IMR-90 (cell line): ENCODE results near the gene PLCB4. TPM values are rescaled to one million over a fixed set of nuclear protein-coding genes. Genes with fewer than 3 reads are reported as not detected.

ENCODE experiments used
- ATAC-seq: fragments of 200-7000 bp; cut with Tn5 transposase; 2 replicates; pipeline ENCODE4 v1.9.1; 2020; ENCODE audit warnings: low read depth, mild to moderate bottlenecking, moderate library complexity
- BruUV-seq: library from RNA; stranded (reverse); fragments of 400-500 nt; replicated peaks from 2 replicates; lab custom pipeline; 2021; lab: Mats Ljungman, UMichigan
- CTCF ChIA-PET: fragments of 300-600 bp; formaldehyde crosslinking; extraction: SDS; loops from one replicate; lab custom pipeline; 2021; ENCODE audit warnings: antibody characterized with exemption; lab: Yijun Ruan, JAX
- POLR2A ChIA-PET: fragments of 300-600 bp; sonication (Branson Sonifier 250); formaldehyde crosslinking; loops from one replicate; lab custom pipeline; 2022; ENCODE audit warnings: antibody characterized with exemption; ENCODE audit not compliant: unreplicated experiment; lab: Charles Lee
- DNase-seq: peaks from one replicate; pipeline ENCODE4 v3.0.0; 2013
- H2AFZ ChIP-seq: replicated peaks from 2 replicates; pipeline ENCODE3; 2013; ENCODE audit warnings: low read length, mild to moderate bottlenecking; ENCODE audit not compliant: poor library complexity
- H2AK5ac ChIP-seq: 2 replicates; pipeline ENCODE4 v1.6.1; 2013; ENCODE audit warnings: low read depth, low read length, inconsistent platforms
- H2AK9ac ChIP-seq: replicated peaks from 2 replicates; pipeline ENCODE3; 2013; ENCODE audit warnings: mild to moderate bottlenecking, low read depth, low read length, moderate library complexity; ENCODE audit not compliant: poor library complexity
- H2BK120ac ChIP-seq: 2 replicates; pipeline ENCODE4 v1.6.1; 2013; ENCODE audit warnings: low read depth, low read length, inconsistent platforms
- H2BK15ac ChIP-seq: 3 replicates; pipeline ENCODE4 v1.6.1; 2013; ENCODE audit warnings: low read depth, low read length, inconsistent platforms
- H2BK20ac ChIP-seq: 2 replicates; pipeline ENCODE4 v1.6.1; 2013; ENCODE audit warnings: low read depth, mild to moderate bottlenecking, inconsistent platforms, low read length, moderate library complexity
- H2BK5ac ChIP-seq: 2 replicates; pipeline ENCODE4 v1.6.1; 2013; ENCODE audit warnings: mild to moderate bottlenecking, low read depth, low read length, inconsistent platforms; ENCODE audit not compliant: poor library complexity, severe bottlenecking
- H3K14ac ChIP-seq: replicated peaks from 2 replicates; pipeline ENCODE4 v1.6.1; 2013; ENCODE audit warnings: low read depth, low read length, inconsistent platforms
- H3K18ac ChIP-seq: 2 replicates; pipeline ENCODE4 v1.6.1; 2013; ENCODE audit warnings: low read depth, low read length, control low read depth
- H3K23ac ChIP-seq: 2 replicates; pipeline ENCODE4 v1.6.1; 2013; ENCODE audit warnings: low read depth, low read length, inconsistent platforms
- H3K27ac ChIP-seq: 2 replicates; pipeline ENCODE4 v1.5.1; 2013; ENCODE audit warnings: mild to moderate bottlenecking, control low read depth, low read length; ENCODE audit not compliant: insufficient read depth
- H3K27me3 ChIP-seq: 2 replicates; pipeline ENCODE4 v1.6.1; 2013; ENCODE audit warnings: low read length; ENCODE audit not compliant: control insufficient read depth, insufficient read depth
- H3K36me3 ChIP-seq: 2 replicates; pipeline ENCODE4 v1.6.1; 2013; ENCODE audit warnings: low read length, mixed read lengths; ENCODE audit not compliant: control insufficient read depth, insufficient read depth
- H3K4ac ChIP-seq: 2 replicates; pipeline ENCODE4 v1.6.1; 2013; ENCODE audit warnings: low read depth, low read length, inconsistent platforms
- H3K4me1 ChIP-seq: 2 replicates; pipeline ENCODE4 v1.6.1; 2013; ENCODE audit warnings: low read length, mixed read lengths; ENCODE audit not compliant: control insufficient read depth, insufficient read depth
- H3K4me2 ChIP-seq: 2 replicates; pipeline ENCODE4 v1.6.1; 2013; ENCODE audit warnings: low read depth, mild to moderate bottlenecking, control low read depth, low read length, moderate library complexity
- H3K4me3 ChIP-seq: 2 replicates; pipeline ENCODE4 v1.5.1; 2013; ENCODE audit warnings: low read depth, mild to moderate bottlenecking, control low read depth, low read length, moderate library complexity; ENCODE audit not compliant: insufficient read depth
- H3K56ac ChIP-seq: 2 replicates; pipeline ENCODE4 v1.6.1; 2013; ENCODE audit warnings: low read length, inconsistent platforms; ENCODE audit not compliant: insufficient read depth; ENCODE audit errors: extremely low read depth
- H3K79me1 ChIP-seq, 2 experiments: 2 replicates each; pipeline ENCODE4 v1.6.1; 2013; ENCODE audit warnings: low read length in 2 of 2, inconsistent platforms in 1 of 2, low read depth in 1 of 2
- H3K9ac ChIP-seq: 2 replicates; pipeline ENCODE4 v1.6.1; 2013; ENCODE audit warnings: low read depth, low read length, control low read depth
- H3K9me1 ChIP-seq: 2 replicates; pipeline ENCODE4 v1.6.1; 2013; ENCODE audit warnings: low read length, inconsistent platforms; ENCODE audit not compliant: insufficient read depth
- H3K9me3 ChIP-seq: 2 replicates; pipeline ENCODE4 v1.6.1; 2013; ENCODE audit warnings: low read length; ENCODE audit not compliant: control insufficient read depth, insufficient read depth
- H4K20me1 ChIP-seq: 2 replicates; pipeline ENCODE4 v1.6.1; 2013; ENCODE audit warnings: low read length, inconsistent platforms; ENCODE audit not compliant: insufficient read depth
- H4K5ac ChIP-seq: 2 replicates; pipeline ENCODE4 v1.6.1; 2013; ENCODE audit warnings: mild to moderate bottlenecking, low read depth, low read length, control low read depth
- H4K8ac ChIP-seq, 2 experiments: 2 replicates each; pipeline ENCODE4 v1.6.1; 2013; ENCODE audit warnings: low read depth in 2 of 2, low read length in 2 of 2, control low read depth in 1 of 2, inconsistent platforms in 1 of 2
- H4K91ac ChIP-seq: 2 replicates; pipeline ENCODE4 v1.6.1; 2013; ENCODE audit warnings: low read depth, low read length, inconsistent platforms; ENCODE audit not compliant: insufficient read depth
- BHLHE40 ChIP-seq: fragments of 150-350 bp; IDR thresholded peaks from 2 replicates; pipeline ENCODE4 v1.6.1; 2016; ENCODE audit warnings: mild to moderate bottlenecking, low read depth, low read length
- CEBPB ChIP-seq: IDR thresholded peaks from 2 replicates; pipeline ENCODE4 v1.6.1; 2012; ENCODE audit warnings: low read depth, low read length, improper control_type of control experiment
- CHD1 ChIP-seq: IDR thresholded peaks from 2 replicates; pipeline ENCODE4 v1.6.1; 2012; ENCODE audit warnings: low read depth, low read length, improper control_type of control experiment
- ELK1 ChIP-seq: fragments of 150-350 bp; IDR thresholded peaks from 2 replicates; pipeline ENCODE4 v1.6.1; 2016; ENCODE audit warnings: low read depth, mild to moderate bottlenecking, low read length, moderate library complexity, borderline replicate concordance
- FOS ChIP-seq: fragments of 150-350 bp; IDR thresholded peaks from 2 replicates; pipeline ENCODE4 v1.6.1; 2016; ENCODE audit warnings: low read depth, low read length
- MAFK ChIP-seq: IDR thresholded peaks from 2 replicates; pipeline ENCODE4 v1.6.1; 2012; ENCODE audit warnings: low read depth, low read length, improper control_type of control experiment
- MAZ ChIP-seq: IDR thresholded peaks from 2 replicates; pipeline ENCODE4 v1.6.1; 2012; ENCODE audit warnings: low read depth, mild to moderate bottlenecking, low read length, improper control_type of control experiment, moderate library complexity, borderline replicate concordance
- MXI1 ChIP-seq: IDR thresholded peaks from 2 replicates; pipeline ENCODE4 v1.6.1; 2012; ENCODE audit warnings: low read depth, mild to moderate bottlenecking, low read length, moderate library complexity, borderline replicate concordance
- NFE2L2 ChIP-seq: fragments of 150-350 bp; IDR thresholded peaks from 2 replicates; pipeline ENCODE4 v1.6.1; 2016; ENCODE audit warnings: low read depth, mild to moderate bottlenecking, low read length
- POLR2A ChIP-seq: IDR thresholded peaks from 2 replicates; pipeline ENCODE4 v1.6.1; 2012; ENCODE audit warnings: mild to moderate bottlenecking, low read depth, low read length
- RAD21 ChIP-seq: IDR thresholded peaks from 2 replicates; pipeline ENCODE4 v1.6.1; 2012; ENCODE audit warnings: low read length, improper control_type of control experiment
- RCOR1 ChIP-seq: IDR thresholded peaks from 2 replicates; pipeline ENCODE4 v1.6.1; 2012; ENCODE audit warnings: mild to moderate bottlenecking, low read length, improper control_type of control experiment; ENCODE audit not compliant: insufficient replicate concordance
- RFX5 ChIP-seq: IDR thresholded peaks from 2 replicates; pipeline ENCODE4 v1.8.0; 2012; ENCODE audit warnings: low read depth, mild to moderate bottlenecking, low read length, moderate library complexity
- USF2 ChIP-seq: fragments of 150-350 bp; IDR thresholded peaks from 2 replicates; pipeline ENCODE4 v1.6.1; 2017; ENCODE audit warnings: mild to moderate bottlenecking, antibody characterized with exemption, low read length, low read depth
- WGBS, 2 experiments: methylation state at CpG; one replicate each; pipeline versions ENCODE4 v1.1.5 to v1.1.7; 2013; ENCODE audit warnings: missing lambda C conversion rate in 2 of 2; ENCODE audit not compliant: insufficient read length in 1 of 2; ENCODE audit errors: extremely low coverage in 2 of 2; 5-methylcytosine and 5-hydroxymethylcytosine counted together
- dilution Hi-C: fragments of 300-500 bp; cut with HindIII; formaldehyde crosslinking; loops from one replicate; pipeline ENCODE4 v1.14.3; 2018; ENCODE audit warnings: low sequenced_read_pairs; ENCODE audit not compliant: unreplicated experiment
- in situ Hi-C: fragments of 300-500 bp; cut with MboI; formaldehyde crosslinking; loops from 3 replicates; pipeline ENCODE4 v1.14.3; 2019; ENCODE audit warnings: low sequenced_read_pairs, inconsistent platforms, mixed read lengths
- intact Hi-C: fragments of 100-400 bp; cut with micrococcal nuclease; formaldehyde crosslinking; loops from 2 replicates; pipeline ENCODE4 v1.10.0; 2022
- polyA plus RNA-seq, 3 experiments: library from polyadenylated mRNA; depleted of rRNA; stranded (reverse); fragments of >200 nt; gene quantifications; 2 replicates each; pipeline ENCODE4 v1.2.3, GENCODE V29; 2012; ENCODE audit warnings: low replicate concordance in 1 of 3
- total RNA-seq: library from RNA; depleted of rRNA; stranded (reverse); fragments of >200 nt; gene quantifications from 2 replicates; pipeline ENCODE4 v1.2.3, GENCODE V29; 2012
- TF ChIP-seq, protein P1 (sequence below): conservative IDR thresholded peaks from 2 replicates; pipeline ENCODE4 v1.5.1; 2012; ENCODE audit warnings: mild to moderate bottlenecking, low read depth, low read length, improper control_type of control experiment

Gene PLCB4
- total and polyA plus RNA-seq, 2 of the 4 experiments (the other 2 are of a cell fraction), result 12.5 to 24.0 TPM

DNA sequence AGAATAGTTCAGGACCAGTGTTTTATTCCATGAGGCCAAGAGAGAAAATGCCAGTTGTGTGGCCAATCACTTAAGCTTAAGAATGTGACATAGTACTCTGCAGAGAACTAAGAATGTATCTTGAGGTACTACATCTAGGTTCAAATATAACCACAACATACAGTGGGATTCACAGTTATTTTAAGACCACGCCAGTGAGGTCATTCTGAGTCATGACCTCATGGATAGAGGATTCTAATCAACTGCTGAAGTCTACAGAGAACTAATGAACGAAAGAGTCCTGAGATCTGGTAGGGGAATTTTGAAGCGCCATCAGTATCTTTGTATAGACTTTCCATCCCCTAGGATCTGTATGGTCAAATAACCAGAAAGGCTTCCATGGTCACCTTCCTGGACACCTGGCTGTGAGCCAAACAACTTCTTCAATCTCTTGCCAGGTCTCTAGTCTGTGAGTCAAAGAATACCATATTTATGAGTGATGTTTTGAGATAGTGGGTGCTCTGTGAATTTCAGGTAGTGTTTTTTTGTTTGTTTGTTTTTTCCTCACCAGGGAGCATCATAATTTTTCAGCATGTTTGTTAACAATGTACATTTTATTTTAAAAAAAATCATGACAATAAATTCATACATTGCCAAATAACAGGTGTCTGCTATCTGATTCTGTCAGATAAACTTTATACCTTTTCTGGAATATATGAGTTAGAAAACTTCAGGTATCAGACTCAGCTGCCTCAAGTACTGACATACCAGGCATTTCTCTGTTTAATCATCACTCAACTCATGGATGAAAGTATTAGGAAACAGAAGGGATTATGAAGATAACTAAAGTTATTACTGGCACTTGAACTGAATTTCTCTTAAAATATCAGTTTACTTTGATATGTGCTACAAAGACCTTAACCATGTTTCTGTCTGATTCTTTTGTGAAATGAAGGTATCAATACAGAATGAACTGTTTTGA lies 217.9 kb downstream of the PLCB4 start:
- Histone ChIP-seq H3K4me2 (no peak overlapping the region), H4K5ac (no peak overlapping the region), H2AK5ac (no peak overlapping the region), H3K14ac (no peak overlapping the region), H2BK5ac (no peak overlapping the region), H4K91ac (no peak overlapping the region), H2AFZ (no peak overlapping the region), H3K36me3 (no peaks in the 10 kb centered on the region), H3K27me3 (no peaks in the 10 kb centered on the region), H3K4me3 (no peak overlapping the region), H2BK120ac (no peak overlapping the region), H4K20me1 (no peaks in the 10 kb centered on the region), H3K4me1 (no peaks in the 10 kb centered on the region; the same call in none of the 2 replicates), H3K23ac (no peak overlapping the region), H4K8ac (no peak overlapping the region), H3K27ac (no peak overlapping the region), H3K18ac (no peak overlapping the region), H3K56ac (no peak overlapping the region), H2BK20ac (no peak overlapping the region), H3K9me1 (no peaks in the 10 kb centered on the region), H2BK15ac (no peak overlapping the region), H3K4ac (no peak overlapping the region), H3K9me3 (no peaks in the 10 kb centered on the region), H3K79me1 (peaks cover 20 to 35% of the 10 kb centered on the region in 2 experiments), H2AK9ac (no peak overlapping the region), H3K9ac (no peak overlapping the region)
- no CpG with 5 or more reads among the region's 3 CpGs for WGBS, 2 experiments
- dilution Hi-C loops (no loop called here), intact Hi-C loops (no loop called here), in situ Hi-C loops (no loop called here)
- DNase-seq (peak; percentile 38), ATAC-seq (no peak; the same call in 1 of the 2 replicates)
- ChIA-PET POLR2A (no interaction called here), CTCF (no interaction called here)
- no TSS peak for BruUV-seq
- TF ChIP-seq, protein P1, sequence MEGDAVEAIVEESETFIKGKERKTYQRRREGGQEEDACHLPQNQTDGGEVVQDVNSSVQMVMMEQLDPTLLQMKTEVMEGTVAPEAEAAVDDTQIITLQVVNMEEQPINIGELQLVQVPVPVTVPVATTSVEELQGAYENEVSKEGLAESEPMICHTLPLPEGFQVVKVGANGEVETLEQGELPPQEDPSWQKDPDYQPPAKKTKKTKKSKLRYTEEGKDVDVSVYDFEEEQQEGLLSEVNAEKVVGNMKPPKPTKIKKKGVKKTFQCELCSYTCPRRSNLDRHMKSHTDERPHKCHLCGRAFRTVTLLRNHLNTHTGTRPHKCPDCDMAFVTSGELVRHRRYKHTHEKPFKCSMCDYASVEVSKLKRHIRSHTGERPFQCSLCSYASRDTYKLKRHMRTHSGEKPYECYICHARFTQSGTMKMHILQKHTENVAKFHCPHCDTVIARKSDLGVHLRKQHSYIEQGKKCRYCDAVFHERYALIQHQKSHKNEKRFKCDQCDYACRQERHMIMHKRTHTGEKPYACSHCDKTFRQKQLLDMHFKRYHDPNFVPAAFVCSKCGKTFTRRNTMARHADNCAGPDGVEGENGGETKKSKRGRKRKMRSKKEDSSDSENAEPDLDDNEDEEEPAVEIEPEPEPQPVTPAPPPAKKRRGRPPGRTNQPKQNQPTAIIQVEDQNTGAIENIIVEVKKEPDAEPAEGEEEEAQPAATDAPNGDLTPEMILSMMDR, result no peak
- TF ChIP-seq ELK1, result no peak
- TF ChIP-seq BHLHE40, result no peak
- no peak for TF ChIP-seq USF2
- no peak for TF ChIP-seq CHD1
- TF ChIP-seq MXI1, result no peak
- no peak for TF ChIP-seq NFE2L2
- TF ChIP-seq RFX5, result no peak
- TF ChIP-seq CEBPB, result no peak
- no peak for TF ChIP-seq RAD21
- no peak for TF ChIP-seq MAZ
- TF ChIP-seq MAFK, result no peak
- no peak for TF ChIP-seq FOS
- no peak for TF ChIP-seq POLR2A
- TF ChIP-seq RCOR1, result no peak
